OCI-LY3 (cell line): ENCODE results near the gene OR52R1.

Experiments
- CTCF ChIP-seq: fragments of 200-600, 300-600 bp; sonication (generic); IDR thresholded peaks from 2 replicates; pipeline ENCODE4 v1.5.1; 2014; ENCODE audit warnings: antibody characterized with exemption, low read length, low read depth
- EZH2phosphoT487 ChIP-seq: fragments of 200-600 bp; shearing (Covaris generic); IDR thresholded peaks from 2 replicates; pipeline ENCODE4 v1.6.1; 2018; ENCODE audit warnings: antibody characterized with exemption, mixed run types, low read depth

- no peak for TF ChIP-seq EZH2phosphoT487
- TF ChIP-seq CTCF = no peak
These were observed 35.8 kb upstream of the OR52R1 start for GRCh38 chr11:4839851-4840549.
